GM18517 (cell line): ENCODE measurements around the gene NEMP2.

Source experiments
- ATAC-seq: cut with Tn5 transposase; IDR thresholded peaks from one replicate; pipeline ENCODE4 v1.9.1; 2021; ENCODE audit warnings: mild to moderate bottlenecking, moderate library complexity; ENCODE audit not compliant: unreplicated experiment

NEMP2 gene

DNA sequence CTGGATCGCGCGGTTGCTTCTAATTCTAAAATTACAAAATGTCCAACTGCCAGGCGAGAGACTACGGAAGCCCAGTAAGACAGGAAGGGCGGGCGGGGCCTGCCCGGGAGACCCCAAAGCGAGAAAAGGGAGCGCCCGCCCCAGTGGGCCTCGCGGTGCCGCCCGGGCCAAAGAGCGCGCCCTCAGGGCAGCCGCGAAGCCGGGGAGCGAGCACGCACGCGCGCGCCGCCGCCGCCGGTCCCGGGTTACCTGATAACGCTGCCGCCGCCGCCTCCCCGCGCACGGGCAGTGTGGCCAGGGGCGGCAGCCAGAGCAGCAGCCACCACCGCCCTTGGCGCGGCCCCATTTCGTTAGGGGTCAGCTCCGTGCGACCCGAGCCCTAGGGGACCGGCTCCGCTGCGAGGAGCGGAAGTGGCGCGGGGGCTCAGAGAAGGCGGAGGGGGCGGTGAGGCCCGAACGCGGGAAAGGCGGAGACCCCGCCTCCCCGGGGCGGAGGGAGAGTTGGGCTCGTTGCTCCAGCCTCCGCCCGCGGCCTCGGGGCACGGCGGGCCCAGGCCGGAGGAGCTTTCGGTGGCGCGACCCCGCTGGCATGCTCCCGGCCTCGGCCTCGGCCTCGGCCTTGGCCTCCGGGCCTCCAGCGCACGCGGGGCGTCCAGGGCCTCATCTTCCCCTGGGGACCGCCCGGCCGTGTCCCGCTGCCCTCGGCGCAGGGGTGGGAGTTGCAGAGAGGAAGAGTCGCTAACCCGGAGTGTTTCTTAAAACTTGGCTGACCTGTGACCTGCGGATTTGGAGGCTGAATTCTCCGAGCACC is at the start of gene NEMP2:
Gene NEMP2, minus strand, starts transcription at position 413 of the 811 bp plus-strand sequence. Its CDS starts 67 bp downstream, at position 346.
- ATAC-seq: peak; percentile 74

GRCh38 chr2:190583507-190584337 is 49.2 kb upstream of the NEMP2 start:
- ATAC-seq: peak; percentile 63

DNA sequence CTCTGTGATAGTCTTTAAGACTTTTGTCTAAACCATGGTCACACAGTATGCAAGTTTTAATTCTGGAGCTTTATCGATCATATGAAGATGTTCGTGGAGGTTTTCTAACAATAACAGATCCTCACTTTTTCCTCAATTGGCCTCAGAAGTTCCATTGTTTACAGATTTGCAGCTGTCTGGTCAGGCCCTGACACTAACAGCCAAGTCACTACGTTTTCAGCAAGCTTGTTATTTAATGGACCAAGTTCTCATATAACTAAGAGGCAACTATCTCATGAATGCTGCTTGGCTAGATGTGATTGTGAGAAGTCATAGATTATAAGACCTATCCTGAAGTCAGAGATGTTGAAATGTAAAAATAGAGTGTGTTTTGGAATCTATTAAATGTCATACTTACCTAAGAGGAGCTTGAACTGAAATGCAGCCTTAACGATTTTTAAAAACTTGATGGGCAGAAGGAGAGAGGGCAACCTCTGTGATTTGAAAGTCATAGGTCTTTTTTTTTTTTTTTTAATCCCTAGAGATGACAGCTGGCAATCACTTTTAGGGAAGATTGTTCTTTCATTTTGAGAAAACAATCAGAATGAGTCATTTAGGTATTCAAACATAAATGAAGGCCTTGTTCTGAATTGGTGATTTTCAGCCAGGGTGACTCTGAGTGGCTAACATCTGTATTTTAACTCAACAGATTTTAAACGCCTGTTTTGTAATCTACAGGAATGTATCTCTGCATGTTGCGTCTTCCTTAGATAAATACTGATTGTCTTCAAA is 48.4 kb upstream of the NEMP2 start:
- peak; percentile 73 for ATAC-seq

DNA sequence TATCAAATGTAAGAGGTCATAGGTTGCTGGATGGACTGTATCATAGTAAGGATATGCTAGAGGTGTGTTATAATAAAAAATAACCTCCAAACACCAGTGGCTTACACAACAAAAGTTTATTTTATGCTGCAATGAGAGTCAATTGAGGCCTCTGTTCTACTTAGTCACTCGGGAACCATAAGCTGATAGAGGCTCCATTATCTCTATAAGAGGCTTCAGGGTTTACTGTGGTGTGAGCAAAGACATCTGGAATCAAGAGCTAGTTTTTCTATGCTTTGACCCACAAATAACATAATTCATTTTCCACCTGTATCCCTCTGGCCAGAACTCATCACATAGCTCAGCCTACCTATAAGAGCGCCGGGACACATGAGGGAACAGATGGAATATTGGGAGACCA is 47.5 kb upstream of the NEMP2 start:
- no peak for ATAC-seq

DNA sequence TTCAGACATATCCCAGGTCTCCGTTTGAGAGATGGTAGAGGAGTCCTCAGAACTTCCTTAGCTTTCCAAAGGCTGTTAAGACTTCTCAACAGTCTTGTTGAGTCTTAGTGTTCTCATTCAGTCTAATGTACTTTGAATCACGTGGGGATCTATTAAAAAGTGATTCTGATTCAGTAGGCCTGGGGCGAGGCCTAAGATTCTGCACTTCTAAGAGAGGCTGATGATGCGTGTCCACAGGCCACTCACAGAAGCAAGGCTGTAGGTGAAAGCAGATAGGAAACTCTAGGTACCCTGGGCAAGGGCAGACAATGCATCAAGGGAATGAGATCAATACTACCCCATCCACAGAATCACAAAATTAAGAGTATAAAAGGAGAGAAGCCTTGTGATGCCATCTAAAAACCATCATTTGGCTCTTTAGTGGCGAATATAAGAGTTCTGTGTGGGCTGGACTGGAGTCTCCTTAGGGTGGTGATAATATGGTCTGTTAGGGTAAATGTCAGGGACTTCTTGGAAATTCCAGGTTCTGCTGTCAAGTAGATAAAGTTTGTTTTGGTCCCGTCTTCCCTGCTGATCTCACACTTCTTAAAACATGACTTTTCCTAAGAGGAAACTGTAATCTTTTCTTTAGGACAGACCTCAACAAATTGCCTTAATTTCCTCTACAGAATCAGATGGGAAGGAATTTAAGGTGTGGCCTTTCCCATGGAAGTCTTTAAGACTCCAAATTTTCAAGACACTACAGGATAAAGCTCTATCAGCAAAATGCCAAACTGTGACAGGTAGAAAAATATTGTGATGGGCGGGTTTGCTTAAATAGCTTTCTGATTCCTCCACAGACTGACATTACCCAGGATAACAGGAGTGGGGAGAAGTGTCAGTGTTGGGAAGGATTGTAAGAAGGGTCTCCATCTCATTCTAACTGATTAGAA is 45.7 kb upstream of the NEMP2 start:
- ATAC-seq: no peak

- no peak for ATAC-seq
These were observed 44.5 kb upstream of the NEMP2 start for GRCh38 chr2:190579058-190579410.

- peak; percentile 40 for ATAC-seq
These were observed 43.9 kb upstream of the NEMP2 start for GRCh38 chr2:190578158-190579057.

DNA sequence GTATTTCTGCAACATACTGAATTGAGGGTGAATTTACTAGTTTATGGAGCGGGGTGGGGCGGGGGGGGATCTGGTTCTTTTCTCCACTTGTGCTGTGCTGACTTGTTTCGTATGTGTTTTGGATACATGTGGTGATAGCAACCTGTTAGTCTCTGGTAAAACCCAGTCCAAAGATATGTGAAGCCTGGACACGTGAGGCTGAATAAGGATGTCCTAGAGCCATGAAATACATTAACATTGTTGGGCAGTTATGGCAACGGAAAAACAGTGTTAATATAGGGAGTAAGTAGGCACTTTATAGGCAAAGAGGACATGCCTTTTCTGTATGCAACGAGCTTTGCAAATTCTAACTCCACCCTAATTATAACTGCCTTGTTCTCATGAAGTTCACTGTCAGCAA is 42.1 kb upstream of the NEMP2 start:
- no peak for ATAC-seq

DNA sequence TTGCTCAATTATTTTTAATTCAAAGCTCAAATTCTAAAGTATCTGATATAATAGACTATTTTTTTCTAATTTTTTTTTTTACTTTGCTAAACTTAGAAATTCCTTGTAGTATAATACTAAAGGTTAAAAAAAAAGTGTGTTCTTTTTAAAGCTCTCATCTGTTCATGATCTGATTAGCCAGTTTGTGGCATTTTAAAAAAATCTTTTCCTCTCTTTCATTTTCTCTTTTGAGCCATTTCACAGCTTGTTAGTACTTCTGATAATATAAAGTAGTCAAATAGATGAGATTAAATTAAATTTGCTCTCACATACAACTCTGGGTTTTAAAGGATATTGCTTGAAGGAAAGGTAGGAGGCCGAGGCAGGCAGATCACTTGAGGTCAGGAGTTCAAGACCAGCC is 40.7 kb upstream of the NEMP2 start:
- ATAC-seq: no peak

- no peak for ATAC-seq
These were observed 39.6 kb upstream of the NEMP2 start for GRCh38 chr2:190574169-190574568.

GRCh38 chr2:190572246-190572645 is 37.7 kb upstream of the NEMP2 start:
- ATAC-seq: no peak

GRCh38 chr2:190571686-190572085 is 37.2 kb upstream of the NEMP2 start:
- ATAC-seq: no peak

GRCh38 chr2:190570871-190571270 is 36.3 kb upstream of the NEMP2 start:
- no peak for ATAC-seq

DNA sequence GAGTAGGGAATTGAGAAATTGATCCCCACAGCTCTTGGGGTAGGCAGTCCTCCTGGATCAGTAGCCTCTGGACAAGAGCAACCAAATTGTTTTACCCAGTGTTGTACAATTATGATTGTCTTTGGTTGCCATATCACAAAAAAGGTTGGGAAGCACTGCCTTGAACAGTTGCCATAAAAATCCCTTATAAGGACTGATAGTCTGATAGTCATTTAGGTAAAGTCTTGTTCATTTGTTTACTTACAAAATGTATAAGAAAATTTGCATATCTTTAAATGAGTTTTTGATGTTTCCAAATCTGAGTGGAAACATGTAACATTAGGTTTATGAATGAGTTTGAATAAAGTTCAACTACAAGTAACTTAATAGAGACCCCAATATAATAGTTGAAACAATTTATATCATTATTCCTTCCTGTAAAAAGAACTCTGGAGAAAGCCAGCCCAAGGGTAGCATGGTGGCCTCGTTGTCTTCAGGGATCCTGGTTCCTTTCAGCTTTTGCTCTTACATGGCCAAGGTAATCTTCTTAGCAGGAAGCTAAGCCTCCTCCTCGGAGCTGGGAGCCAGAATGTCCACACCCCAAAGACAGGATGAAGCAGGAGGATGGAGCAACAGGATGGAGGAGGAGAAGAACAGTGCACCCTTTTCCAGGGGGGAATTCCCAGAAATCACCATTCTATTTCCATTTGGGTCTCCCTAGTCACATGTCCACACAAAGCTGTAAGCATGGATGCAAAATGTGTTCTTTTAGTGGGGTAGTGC is 35.7 kb upstream of the NEMP2 start:
- ATAC-seq: no peak

- no peak for ATAC-seq
These were observed 30.3 kb upstream of the NEMP2 start for GRCh38 chr2:190564838-190565237.

GRCh38 chr2:190563646-190564045 is 29.1 kb upstream of the NEMP2 start:
- ATAC-seq: no peak

DNA sequence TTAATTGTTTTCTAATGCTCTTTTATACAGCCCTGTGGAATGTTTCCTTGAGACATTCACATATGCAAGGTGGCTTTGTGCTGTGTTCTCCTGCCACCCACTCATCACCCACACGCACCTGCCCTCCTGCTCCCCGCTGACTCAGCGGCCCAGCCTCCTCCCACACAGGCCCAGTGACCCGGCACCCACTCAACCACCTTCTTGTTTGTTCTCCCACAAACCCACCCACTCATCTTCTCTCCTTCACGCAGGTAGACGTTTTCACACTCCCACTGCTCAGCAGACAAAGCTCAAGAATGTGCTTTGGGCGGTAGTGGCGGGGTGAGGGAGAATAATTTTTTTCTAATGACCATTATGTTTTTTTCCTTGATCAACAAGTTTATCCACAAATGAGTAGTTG is 28.6 kb upstream of the NEMP2 start:
- no peak for ATAC-seq

DNA sequence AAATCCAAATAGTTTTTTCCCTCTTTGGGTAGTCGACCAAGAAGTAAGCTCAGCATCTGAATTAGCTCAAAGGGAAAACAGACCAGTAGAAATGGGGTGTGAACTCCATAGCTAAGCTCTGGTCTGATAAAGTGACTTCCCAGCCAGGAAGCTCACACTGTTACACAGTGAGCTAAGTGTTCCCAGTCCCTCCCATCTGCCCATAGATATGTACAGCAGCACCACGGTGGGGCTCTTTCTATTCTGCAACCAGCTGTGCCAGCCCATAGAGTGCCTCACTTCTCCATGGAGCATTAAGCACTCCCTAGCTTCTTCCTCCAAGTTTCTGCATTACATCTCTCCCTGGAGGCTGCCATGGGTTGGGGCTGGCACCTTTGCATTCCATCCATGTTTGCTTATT is 27.6 kb upstream of the NEMP2 start:
- ATAC-seq: no peak

DNA sequence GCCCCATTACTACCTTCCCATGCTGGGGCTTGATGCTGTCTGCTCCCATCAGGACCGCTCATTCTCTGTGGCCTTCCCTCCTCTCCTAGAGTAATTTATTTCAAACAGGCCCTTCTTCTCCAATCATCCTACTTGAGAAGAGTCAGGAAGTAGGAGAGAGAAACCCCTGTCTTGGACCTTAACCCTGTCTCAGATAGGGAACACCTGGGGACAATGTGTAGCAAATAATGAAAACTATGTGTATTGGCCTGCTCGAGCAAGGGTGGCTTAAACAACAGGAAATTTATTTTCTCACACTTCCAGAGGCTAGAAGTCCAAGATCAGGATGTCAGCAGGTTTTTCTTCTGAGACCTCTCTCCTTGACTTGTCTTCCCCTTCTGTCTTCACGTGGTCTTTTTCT is 26.6 kb upstream of the NEMP2 start:
- ATAC-seq: no peak
